Measurements from ENCODE around the gene CENPT.

The CENPT gene

GRCh38 chr16:67856927-67857546 lies 9.5 kb upstream of the CENPT start:
- POLR2A ChIA-PET (ENCODE audit: low non-redundant PET), result no interaction called here
- CTCF ChIA-PET, result interaction anchor here (0.6 to 1.2 kb wide), 2 partner anchors 68 to 185 kb away, joined by 3 to 4 read pairs; no protein-coding TSS in a partner anchor
- TF ChIP-seq, protein P1, sequence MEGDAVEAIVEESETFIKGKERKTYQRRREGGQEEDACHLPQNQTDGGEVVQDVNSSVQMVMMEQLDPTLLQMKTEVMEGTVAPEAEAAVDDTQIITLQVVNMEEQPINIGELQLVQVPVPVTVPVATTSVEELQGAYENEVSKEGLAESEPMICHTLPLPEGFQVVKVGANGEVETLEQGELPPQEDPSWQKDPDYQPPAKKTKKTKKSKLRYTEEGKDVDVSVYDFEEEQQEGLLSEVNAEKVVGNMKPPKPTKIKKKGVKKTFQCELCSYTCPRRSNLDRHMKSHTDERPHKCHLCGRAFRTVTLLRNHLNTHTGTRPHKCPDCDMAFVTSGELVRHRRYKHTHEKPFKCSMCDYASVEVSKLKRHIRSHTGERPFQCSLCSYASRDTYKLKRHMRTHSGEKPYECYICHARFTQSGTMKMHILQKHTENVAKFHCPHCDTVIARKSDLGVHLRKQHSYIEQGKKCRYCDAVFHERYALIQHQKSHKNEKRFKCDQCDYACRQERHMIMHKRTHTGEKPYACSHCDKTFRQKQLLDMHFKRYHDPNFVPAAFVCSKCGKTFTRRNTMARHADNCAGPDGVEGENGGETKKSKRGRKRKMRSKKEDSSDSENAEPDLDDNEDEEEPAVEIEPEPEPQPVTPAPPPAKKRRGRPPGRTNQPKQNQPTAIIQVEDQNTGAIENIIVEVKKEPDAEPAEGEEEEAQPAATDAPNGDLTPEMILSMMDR (conservative IDR thresholded peaks at IDR 0.05; ENCODE audit: low read depth), result no peak
- DNase-seq (ENCODE audit: low spot score), result no peak
- H3K27ac ChIP-seq, result peak overlapping the region; percentile 79

DNA sequence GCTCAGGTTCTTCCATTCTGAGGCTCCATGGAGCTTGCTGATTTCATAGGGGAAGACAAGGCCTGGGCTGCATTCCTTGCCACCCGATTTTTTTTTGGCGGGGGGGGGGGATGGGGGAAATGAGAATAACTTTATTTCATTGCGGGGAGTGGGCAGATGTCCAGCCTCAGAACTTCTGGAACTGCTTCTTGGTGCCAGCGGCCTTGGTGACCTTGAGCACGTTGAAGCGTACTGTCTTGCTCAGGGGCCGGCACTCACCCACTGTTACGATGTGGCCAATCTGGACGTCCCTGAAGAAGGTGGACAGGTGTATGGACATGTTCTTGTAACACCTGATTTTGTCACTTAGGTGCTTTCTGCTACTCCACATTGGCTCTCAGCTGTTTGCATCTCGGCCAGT lies 8.3 kb upstream of the CENPT start:
- ChIA-PET POLR2A (ENCODE audit: low non-redundant PET) (no interaction called here), CTCF (interaction anchor here (0.8 kb wide), 1 partner anchor 17 kb away, joined by 4 read pairs; the partner anchor contains the start of gene EDC4)
- TF ChIP-seq, protein P1 (conservative IDR thresholded peaks at IDR 0.05; ENCODE audit: low read depth), result no peak
- DNase-seq (ENCODE audit: low spot score), result no peak
- H3K27ac ChIP-seq, result peak overlapping the region; percentile 79

DNA sequence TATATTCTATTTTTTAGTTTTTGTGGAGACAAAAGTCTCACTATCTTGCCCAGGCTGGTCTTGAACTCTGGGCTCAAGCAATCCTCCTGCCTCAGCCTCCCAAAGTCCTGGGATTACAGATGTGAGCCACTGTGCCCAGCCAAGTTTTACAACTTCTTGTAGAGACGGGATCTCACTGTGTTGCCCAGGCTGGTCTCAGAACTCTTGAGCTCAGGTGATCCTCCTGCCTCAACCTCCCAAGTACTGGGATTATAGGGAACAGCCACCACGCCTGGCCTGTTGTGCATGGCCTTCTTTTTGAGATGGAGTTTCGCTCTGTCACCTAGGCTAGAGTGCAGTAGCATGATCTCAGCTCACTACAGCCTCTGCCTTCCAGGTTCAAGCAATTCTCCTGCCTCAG lies 6.2 kb upstream of the CENPT start:
- no peak for DNase-seq (ENCODE audit: low spot score)
- TF ChIP-seq, protein P1 (conservative IDR thresholded peaks at IDR 0.05; ENCODE audit: low read depth), result no peak
- POLR2A ChIA-PET (ENCODE audit: low non-redundant PET), result no interaction called here
- CTCF ChIA-PET, result interaction anchor here (1.1 to 1.2 kb wide), 2 partner anchors 18 to 30 kb away, joined by 4 to 7 read pairs; no protein-coding TSS in a partner anchor
- peak overlapping the region; percentile 38 for H3K27ac ChIP-seq

- H3K27ac ChIP-seq, result peak overlapping the region; percentile 96
- TF ChIP-seq, protein P1 (conservative IDR thresholded peaks at IDR 0.05; ENCODE audit: low read depth), result no peak
- no peak for DNase-seq (ENCODE audit: low spot score)
- POLR2A ChIA-PET (ENCODE audit: low non-redundant PET), result no interaction called here
- CTCF ChIA-PET, result interaction anchor here (0.6 kb wide), 1 partner anchor 301 kb away, joined by 3 read pairs; no protein-coding TSS in a partner anchor
Observed at GRCh38 chr16:67848118-67848517, 625 bp upstream of the CENPT start.

GRCh38 chr16:67846320-67847063 lies 1.0 kb downstream of the CENPT start, which contains the start of gene NUTF2:
Gene NUTF2 (plus strand): TSS chr16:67846933. CDS start chr16:67865131, 18,198 bp downstream.
- ChIA-PET POLR2A (ENCODE audit: low non-redundant PET) (interaction anchor here (0.5 to 1.7 kb wide), 3 partner anchors 11 to 25 kb away, joined by 3 to 5 read pairs (median 3); no protein-coding TSS in a partner anchor), CTCF (interaction anchor here (0.6 to 3.8 kb wide), 4 partner anchors 30 to 332 kb away, joined by 3 to 20 read pairs (median 3); no protein-coding TSS in a partner anchor)
- TF ChIP-seq, protein P1 (conservative IDR thresholded peaks at IDR 0.05; ENCODE audit: low read depth), result no peak
- peak within 1 kb of the TSS; percentile 96 for H3K27ac ChIP-seq
- peak; percentile 92 for DNase-seq (ENCODE audit: low spot score)

- CTCF ChIA-PET, result interaction anchor here (0.6 to 3.8 kb wide), 4 partner anchors 29 to 331 kb away, joined by 3 to 20 read pairs (median 3); no protein-coding TSS in a partner anchor
- no peak for DNase-seq (ENCODE audit: low spot score)
- TF ChIP-seq, protein P1 (conservative IDR thresholded peaks at IDR 0.05; ENCODE audit: low read depth), result no peak
- H3K27ac ChIP-seq, result peak overlapping the region; percentile 96
- POLR2A ChIA-PET (ENCODE audit: low non-redundant PET), result interaction anchor here (1.7 kb wide), 1 partner anchor 10 kb away, joined by 5 read pairs; no protein-coding TSS in a partner anchor
Observed at GRCh38 chr16:67846063-67846319, 1.5 kb downstream of the CENPT start.
